ENCODE data around the gene TNFRSF9. TPM values are rescaled to one million over a fixed set of nuclear protein-coding genes. Genes with fewer than 3 reads are reported as not detected.

TNFRSF9 gene
- total and polyA plus RNA-seq, 9 of the 15 experiments (the other 6 are each of a cell fraction or from before 2014, with no cell fraction given), result 0.04 to 0.29 (median 0.08) TPM; not detected in 1

- TF ChIP-seq MTA3 (IDR thresholded peaks at IDR 0.05; ENCODE audit: borderline replicate concordance) (peak; percentile 85), HNRNPLL (IDR thresholded peaks at IDR 0.05; ENCODE audit: low read depth, low read length, poor library complexity, severe bottlenecking) (peak; percentile 67), RB1 (IDR thresholded peaks at IDR 0.05; ENCODE audit: low read depth) (peak; percentile 87), SMARCA4 (IDR thresholded peaks at IDR 0.05) (0 out of 2 replicates have a peak, but pooled peaks have one; percentile 13), TCF7 (IDR thresholded peaks at IDR 0.05; ENCODE audit: borderline replicate concordance) (0 out of 2 replicates have a peak, but pooled peaks have one; percentile 46), FOXP4 (CRISPR knock-in tag; IDR thresholded peaks at IDR 0.05; ENCODE audit: borderline replicate concordance) (peak; percentile 65; the same call in 1 of the 2 replicates), ZZZ3 (IDR thresholded peaks at IDR 0.05) (0 out of 2 replicates have a peak, but pooled peaks have one; percentile 73), POLR2H (tag; IDR thresholded peaks at IDR 0.05; ENCODE audit: low read depth) (peak; percentile 71), ZNF282 (CRISPR knock-in tag; IDR thresholded peaks at IDR 0.05) (no peak), RNF219 (CRISPR knock-in tag; IDR thresholded peaks at IDR 0.05) (no peak), HSF4 (CRISPR knock-in tag; IDR thresholded peaks at IDR 0.05; ENCODE audit: borderline replicate concordance) (no peak), PCBP1 (IDR thresholded peaks at IDR 0.05; ENCODE audit: low read depth, low read length, poor library complexity, severe bottlenecking) (peak; percentile 80), TAF15 (IDR thresholded peaks at IDR 0.05; ENCODE audit: low read depth, low read length) (no peak), C11orf30 (IDR thresholded peaks at IDR 0.05; ENCODE audit: low read depth) (peak; percentile 93), EGR1 (conservative IDR thresholded peaks at IDR 0.05) (peak; percentile 91)
- TF ChIP-seq, protein P1, sequence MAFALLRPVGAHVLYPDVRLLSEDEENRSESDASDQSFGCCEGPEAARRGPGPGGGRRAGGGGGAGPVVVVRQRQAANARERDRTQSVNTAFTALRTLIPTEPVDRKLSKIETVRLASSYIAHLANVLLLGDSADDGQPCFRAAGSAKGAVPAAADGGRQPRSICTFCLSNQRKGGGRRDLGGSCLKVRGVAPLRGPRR (CRISPR knock-in tag; IDR thresholded peaks at IDR 0.05), result no peak
- TF ChIP-seq, protein P2, sequence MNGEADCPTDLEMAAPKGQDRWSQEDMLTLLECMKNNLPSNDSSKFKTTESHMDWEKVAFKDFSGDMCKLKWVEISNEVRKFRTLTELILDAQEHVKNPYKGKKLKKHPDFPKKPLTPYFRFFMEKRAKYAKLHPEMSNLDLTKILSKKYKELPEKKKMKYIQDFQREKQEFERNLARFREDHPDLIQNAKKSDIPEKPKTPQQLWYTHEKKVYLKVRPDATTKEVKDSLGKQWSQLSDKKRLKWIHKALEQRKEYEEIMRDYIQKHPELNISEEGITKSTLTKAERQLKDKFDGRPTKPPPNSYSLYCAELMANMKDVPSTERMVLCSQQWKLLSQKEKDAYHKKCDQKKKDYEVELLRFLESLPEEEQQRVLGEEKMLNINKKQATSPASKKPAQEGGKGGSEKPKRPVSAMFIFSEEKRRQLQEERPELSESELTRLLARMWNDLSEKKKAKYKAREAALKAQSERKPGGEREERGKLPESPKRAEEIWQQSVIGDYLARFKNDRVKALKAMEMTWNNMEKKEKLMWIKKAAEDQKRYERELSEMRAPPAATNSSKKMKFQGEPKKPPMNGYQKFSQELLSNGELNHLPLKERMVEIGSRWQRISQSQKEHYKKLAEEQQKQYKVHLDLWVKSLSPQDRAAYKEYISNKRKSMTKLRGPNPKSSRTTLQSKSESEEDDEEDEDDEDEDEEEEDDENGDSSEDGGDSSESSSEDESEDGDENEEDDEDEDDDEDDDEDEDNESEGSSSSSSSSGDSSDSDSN (IDR thresholded peaks at IDR 0.05; ENCODE audit: borderline replicate concordance in 1 of 2, low read depth in 2 of 2, low read length in 2 of 2), result peak in 1 of 2 experiments; percentile 59; a peak in 1 of 4 replicates
- TF ChIP-seq, protein P3, sequence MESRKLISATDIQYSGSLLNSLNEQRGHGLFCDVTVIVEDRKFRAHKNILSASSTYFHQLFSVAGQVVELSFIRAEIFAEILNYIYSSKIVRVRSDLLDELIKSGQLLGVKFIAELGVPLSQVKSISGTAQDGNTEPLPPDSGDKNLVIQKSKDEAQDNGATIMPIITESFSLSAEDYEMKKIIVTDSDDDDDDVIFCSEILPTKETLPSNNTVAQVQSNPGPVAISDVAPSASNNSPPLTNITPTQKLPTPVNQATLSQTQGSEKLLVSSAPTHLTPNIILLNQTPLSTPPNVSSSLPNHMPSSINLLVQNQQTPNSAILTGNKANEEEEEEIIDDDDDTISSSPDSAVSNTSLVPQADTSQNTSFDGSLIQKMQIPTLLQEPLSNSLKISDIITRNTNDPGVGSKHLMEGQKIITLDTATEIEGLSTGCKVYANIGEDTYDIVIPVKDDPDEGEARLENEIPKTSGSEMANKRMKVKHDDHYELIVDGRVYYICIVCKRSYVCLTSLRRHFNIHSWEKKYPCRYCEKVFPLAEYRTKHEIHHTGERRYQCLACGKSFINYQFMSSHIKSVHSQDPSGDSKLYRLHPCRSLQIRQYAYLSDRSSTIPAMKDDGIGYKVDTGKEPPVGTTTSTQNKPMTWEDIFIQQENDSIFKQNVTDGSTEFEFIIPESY (CRISPR knock-in tag; IDR thresholded peaks at IDR 0.05), result peak; percentile 64
Observed at GRCh38 chr1:7953850-7954609, 13.4 kb upstream of the TNFRSF9 start (continued).

Measured in K562 (cell line).